Activated T-helper 9 cell treated with anti-CD3 and anti-CD28 coated beads, Interleukin-2, amount 50 U/mL, for 16 hours (primary cell): ENCODE measurements around the gene OTOP3.

Source experiments
- DNase-seq: peaks from one replicate; pipeline ENCODE4 v3.0.0-alpha.2; 2020; ENCODE audit warnings: low read depth

Gene OTOP3

GRCh38 chr17:74986206-74986576 is 50.5 kb downstream of the OTOP3 start:
- DNase-seq, result no peak

GRCh38 chr17:74987418-74987908 is 51.8 kb downstream of the OTOP3 start, which contains the start of gene CDR2L:
CDR2L (plus strand) TSS chr17:74987632; CDS start chr17:74988044, 412 bp downstream.
- peak; percentile 88 for DNase-seq

GRCh38 chr17:74987909-74988711 is 52.4 kb downstream of the OTOP3 start:
- DNase-seq, result no peak

- DNase-seq, result no peak
Observed at GRCh38 chr17:74990581-74991105, 54.9 kb downstream of the OTOP3 start.

- no peak for DNase-seq
Observed at GRCh38 chr17:74992223-74992622, 56.5 kb downstream of the OTOP3 start.

GRCh38 chr17:74994440-74994839 is 58.7 kb downstream of the OTOP3 start:
- no peak for DNase-seq

- no peak for DNase-seq
Observed at GRCh38 chr17:74995847-74996246, 60.1 kb downstream of the OTOP3 start.

GRCh38 chr17:74998783-74999182 is 63.1 kb downstream of the OTOP3 start:
- DNase-seq, result no peak

GRCh38 chr17:74999523-74999922 is 63.8 kb downstream of the OTOP3 start:
- DNase-seq, result no peak
